IMR-90 (cell line): ENCODE data around the gene RFC3. TPM values are rescaled to one million over a fixed set of nuclear protein-coding genes. Genes with fewer than 3 reads are reported as not detected.

Source experiments
- ATAC-seq: fragments of 200-7000 bp; cut with Tn5 transposase; 2 replicates; pipeline ENCODE4 v1.9.1; 2020; ENCODE audit warnings: low read depth, mild to moderate bottlenecking, moderate library complexity
- BruUV-seq: library from RNA; stranded (reverse); fragments of 400-500 nt; replicated peaks from 2 replicates; lab custom pipeline; 2021; lab: Mats Ljungman, UMichigan
- CTCF ChIA-PET: fragments of 300-600 bp; formaldehyde crosslinking; extraction: SDS; loops from one replicate; lab custom pipeline; 2021; ENCODE audit warnings: antibody characterized with exemption; lab: Yijun Ruan, JAX
- POLR2A ChIA-PET: fragments of 300-600 bp; sonication (Branson Sonifier 250); formaldehyde crosslinking; loops from one replicate; lab custom pipeline; 2022; ENCODE audit warnings: antibody characterized with exemption; ENCODE audit not compliant: unreplicated experiment; lab: Charles Lee
- DNase-seq: peaks from one replicate; pipeline ENCODE4 v3.0.0; 2013
- H2AFZ ChIP-seq: replicated peaks from 2 replicates; pipeline ENCODE3; 2013; ENCODE audit warnings: low read length, mild to moderate bottlenecking; ENCODE audit not compliant: poor library complexity
- H2AK5ac ChIP-seq: 2 replicates; pipeline ENCODE4 v1.6.1; 2013; ENCODE audit warnings: low read depth, low read length, inconsistent platforms
- H2AK9ac ChIP-seq: replicated peaks from 2 replicates; pipeline ENCODE3; 2013; ENCODE audit warnings: mild to moderate bottlenecking, low read depth, low read length, moderate library complexity; ENCODE audit not compliant: poor library complexity
- H2BK120ac ChIP-seq: 2 replicates; pipeline ENCODE4 v1.6.1; 2013; ENCODE audit warnings: low read depth, low read length, inconsistent platforms
- H2BK15ac ChIP-seq: 3 replicates; pipeline ENCODE4 v1.6.1; 2013; ENCODE audit warnings: low read depth, low read length, inconsistent platforms
- H2BK20ac ChIP-seq: 2 replicates; pipeline ENCODE4 v1.6.1; 2013; ENCODE audit warnings: low read depth, mild to moderate bottlenecking, inconsistent platforms, low read length, moderate library complexity
- H2BK5ac ChIP-seq: 2 replicates; pipeline ENCODE4 v1.6.1; 2013; ENCODE audit warnings: mild to moderate bottlenecking, low read depth, low read length, inconsistent platforms; ENCODE audit not compliant: poor library complexity, severe bottlenecking
- H3K14ac ChIP-seq: replicated peaks from 2 replicates; pipeline ENCODE4 v1.6.1; 2013; ENCODE audit warnings: low read depth, low read length, inconsistent platforms
- H3K18ac ChIP-seq: 2 replicates; pipeline ENCODE4 v1.6.1; 2013; ENCODE audit warnings: low read depth, low read length, control low read depth
- H3K23ac ChIP-seq: 2 replicates; pipeline ENCODE4 v1.6.1; 2013; ENCODE audit warnings: low read depth, low read length, inconsistent platforms
- H3K27ac ChIP-seq: 2 replicates; pipeline ENCODE4 v1.5.1; 2013; ENCODE audit warnings: mild to moderate bottlenecking, control low read depth, low read length; ENCODE audit not compliant: insufficient read depth
- H3K27me3 ChIP-seq: 2 replicates; pipeline ENCODE4 v1.6.1; 2013; ENCODE audit warnings: low read length; ENCODE audit not compliant: control insufficient read depth, insufficient read depth
- H3K36me3 ChIP-seq: 2 replicates; pipeline ENCODE4 v1.6.1; 2013; ENCODE audit warnings: low read length, mixed read lengths; ENCODE audit not compliant: control insufficient read depth, insufficient read depth
- H3K4ac ChIP-seq: 2 replicates; pipeline ENCODE4 v1.6.1; 2013; ENCODE audit warnings: low read depth, low read length, inconsistent platforms
- H3K4me1 ChIP-seq: 2 replicates; pipeline ENCODE4 v1.6.1; 2013; ENCODE audit warnings: low read length, mixed read lengths; ENCODE audit not compliant: control insufficient read depth, insufficient read depth
- H3K4me2 ChIP-seq: 2 replicates; pipeline ENCODE4 v1.6.1; 2013; ENCODE audit warnings: low read depth, mild to moderate bottlenecking, control low read depth, low read length, moderate library complexity
- H3K4me3 ChIP-seq: 2 replicates; pipeline ENCODE4 v1.5.1; 2013; ENCODE audit warnings: low read depth, mild to moderate bottlenecking, control low read depth, low read length, moderate library complexity; ENCODE audit not compliant: insufficient read depth
- H3K56ac ChIP-seq: 2 replicates; pipeline ENCODE4 v1.6.1; 2013; ENCODE audit warnings: low read length, inconsistent platforms; ENCODE audit not compliant: insufficient read depth; ENCODE audit errors: extremely low read depth
- H3K79me1 ChIP-seq, 2 experiments: 2 replicates each; pipeline ENCODE4 v1.6.1; 2013; ENCODE audit warnings: low read length in 2 of 2, inconsistent platforms in 1 of 2, low read depth in 1 of 2
- H3K9ac ChIP-seq: 2 replicates; pipeline ENCODE4 v1.6.1; 2013; ENCODE audit warnings: low read depth, low read length, control low read depth
- H3K9me1 ChIP-seq: 2 replicates; pipeline ENCODE4 v1.6.1; 2013; ENCODE audit warnings: low read length, inconsistent platforms; ENCODE audit not compliant: insufficient read depth
- H3K9me3 ChIP-seq: 2 replicates; pipeline ENCODE4 v1.6.1; 2013; ENCODE audit warnings: low read length; ENCODE audit not compliant: control insufficient read depth, insufficient read depth
- H4K20me1 ChIP-seq: 2 replicates; pipeline ENCODE4 v1.6.1; 2013; ENCODE audit warnings: low read length, inconsistent platforms; ENCODE audit not compliant: insufficient read depth
- H4K5ac ChIP-seq: 2 replicates; pipeline ENCODE4 v1.6.1; 2013; ENCODE audit warnings: mild to moderate bottlenecking, low read depth, low read length, control low read depth
- H4K8ac ChIP-seq, 2 experiments: 2 replicates each; pipeline ENCODE4 v1.6.1; 2013; ENCODE audit warnings: low read depth in 2 of 2, low read length in 2 of 2, control low read depth in 1 of 2, inconsistent platforms in 1 of 2
- H4K91ac ChIP-seq: 2 replicates; pipeline ENCODE4 v1.6.1; 2013; ENCODE audit warnings: low read depth, low read length, inconsistent platforms; ENCODE audit not compliant: insufficient read depth
- CTCF ChIP-seq: conservative IDR thresholded peaks from 2 replicates; pipeline ENCODE4 v1.5.1; 2012; ENCODE audit warnings: mild to moderate bottlenecking, low read depth, low read length, improper control_type of control experiment
- MAZ ChIP-seq: IDR thresholded peaks from 2 replicates; pipeline ENCODE4 v1.6.1; 2012; ENCODE audit warnings: low read depth, mild to moderate bottlenecking, low read length, improper control_type of control experiment, moderate library complexity, borderline replicate concordance
- RAD21 ChIP-seq: IDR thresholded peaks from 2 replicates; pipeline ENCODE4 v1.6.1; 2012; ENCODE audit warnings: low read length, improper control_type of control experiment
- RCOR1 ChIP-seq: IDR thresholded peaks from 2 replicates; pipeline ENCODE4 v1.6.1; 2012; ENCODE audit warnings: mild to moderate bottlenecking, low read length, improper control_type of control experiment; ENCODE audit not compliant: insufficient replicate concordance
- RFX5 ChIP-seq: IDR thresholded peaks from 2 replicates; pipeline ENCODE4 v1.8.0; 2012; ENCODE audit warnings: low read depth, mild to moderate bottlenecking, low read length, moderate library complexity
- WGBS, 2 experiments: methylation state at CpG; one replicate each; pipeline versions ENCODE4 v1.1.5 to v1.1.7; 2013; ENCODE audit warnings: missing lambda C conversion rate in 2 of 2; ENCODE audit not compliant: insufficient read length in 1 of 2; ENCODE audit errors: extremely low coverage in 2 of 2; 5-methylcytosine and 5-hydroxymethylcytosine counted together
- dilution Hi-C: fragments of 300-500 bp; cut with HindIII; formaldehyde crosslinking; loops from one replicate; pipeline ENCODE4 v1.14.3; 2018; ENCODE audit warnings: low sequenced_read_pairs; ENCODE audit not compliant: unreplicated experiment
- in situ Hi-C: fragments of 300-500 bp; cut with MboI; formaldehyde crosslinking; loops from 3 replicates; pipeline ENCODE4 v1.14.3; 2019; ENCODE audit warnings: low sequenced_read_pairs, inconsistent platforms, mixed read lengths
- intact Hi-C: fragments of 100-400 bp; cut with micrococcal nuclease; formaldehyde crosslinking; loops from 2 replicates; pipeline ENCODE4 v1.10.0; 2022
- polyA plus RNA-seq, 3 experiments: library from polyadenylated mRNA; depleted of rRNA; stranded (reverse); fragments of >200 nt; gene quantifications; 2 replicates each; pipeline ENCODE4 v1.2.3, GENCODE V29; 2012; ENCODE audit warnings: low replicate concordance in 1 of 3
- total RNA-seq: library from RNA; depleted of rRNA; stranded (reverse); fragments of >200 nt; gene quantifications from 2 replicates; pipeline ENCODE4 v1.2.3, GENCODE V29; 2012

RFC3 gene
- total and polyA plus RNA-seq, 2 of the 4 experiments (the other 2 are of a cell fraction) = 9.8 to 12.9 TPM

- Histone ChIP-seq H4K91ac (no peak overlapping the region), H3K9me3 (no peaks in the 10 kb centered on the region), H3K18ac (no peak overlapping the region), H2BK15ac (no peak overlapping the region), H3K9ac (no peak overlapping the region), H3K4me1 (no peaks in the 10 kb centered on the region), H3K79me1 (no peaks in the 10 kb centered on the region), H2BK20ac (no peak overlapping the region), H3K9me1 (no peaks in the 10 kb centered on the region; the same call in 1 of the 2 replicates), H3K14ac (no peak overlapping the region), H2BK5ac (no peak overlapping the region), H4K5ac (no peak overlapping the region), H2BK120ac (no peak overlapping the region), H3K4me3 (no peak overlapping the region), H3K36me3 (no peaks in the 10 kb centered on the region), H2AFZ (no peak overlapping the region), H2AK9ac (no peak overlapping the region), H4K20me1 (no peaks in the 10 kb centered on the region), H3K27me3 (no peaks in the 10 kb centered on the region), H3K4me2 (no peak overlapping the region), H3K4ac (no peak overlapping the region), H3K23ac (no peak overlapping the region), H4K8ac (no peak overlapping the region), H3K56ac (no peak overlapping the region), H3K27ac (no peak overlapping the region), H2AK5ac (no peak overlapping the region)
- no CpG with 5 or more reads among the region's 3 CpGs for WGBS, 2 experiments
- dilution Hi-C loops (no loop called here), intact Hi-C loops (no loop called here), in situ Hi-C loops (no loop called here)
- no TSS peak for BruUV-seq
- DNase-seq = no peak
- POLR2A ChIA-PET = no interaction called here
- TF ChIP-seq RAD21 (no peak), MAZ (no peak), CTCF (no peak), RFX5 (no peak), RCOR1 (no peak)
- ATAC-seq = no peak
- CTCF ChIA-PET = interaction anchor here (0.5 kb wide), 1 partner anchor 873 kb away, joined by 5 read pairs; no protein-coding TSS in a partner anchor
These were observed 49.5 kb downstream of the RFC3 start for GRCh38 chr13:33867472-33867871.
